ENCODE data around the gene PDCD1. TPM values are rescaled to one million over a fixed set of nuclear protein-coding genes. Genes with fewer than 3 reads are reported as not detected.

The PDCD1 gene
- total and polyA plus RNA-seq, 10 of the 15 experiments (the other 5 are each of a cell fraction or from before 2014, with no cell fraction given): 0.62 to 6.4 (median 2.9) TPM; not detected in 2

- ChIA-PET CTCF (no interaction called here), SMC1A (ENCODE audit: uncharacterized antibody, unreplicated experiment) (interaction anchor here (0.8 kb wide), 1 partner anchor 26 kb away, joined by 3 read pairs; no protein-coding TSS in a partner anchor), RAD21 (ENCODE audit: unreplicated experiment) (no interaction called here), POLR2A (no interaction called here)
- Histone ChIP-seq H4K20me1 (ENCODE audit: control insufficient read depth, insufficient read depth) (peaks cover 3% of the 10 kb centered on the region; the same call in 1 of the 2 replicates), H3K4me1 (ENCODE audit: control insufficient read depth, insufficient read depth, low read length) (no peaks in the 10 kb centered on the region), H3K79me2 (ENCODE audit: control insufficient read depth, insufficient read depth, low read length) (no peaks in the 10 kb centered on the region), H2AFZ (ENCODE audit: control insufficient read depth, low read depth, low read length) (no peak overlapping the region), H3K27ac (ENCODE audit: control insufficient read depth, insufficient read depth) (no peak overlapping the region), H3K4me3 (no peak overlapping the region), H3K36me3 (ENCODE audit: control insufficient read depth in 2 of 2, insufficient read depth in 2 of 2, low read length in 1 of 2) (no peaks in the 10 kb centered on the region), H3K27me3 (replicated peaks in 1 of 2; ENCODE audit: control insufficient read depth in 2 of 2, insufficient read depth in 2 of 2, low read length in 1 of 2) (no peaks in the 10 kb centered on the region), H3K4me2 (ENCODE audit: control insufficient read depth, insufficient read depth) (no peak overlapping the region), H3K9me3 (replicated peaks; ENCODE audit: control insufficient read depth, insufficient read depth, low read length) (no peaks in the 10 kb centered on the region; the same call in 1 of the 3 replicates), H3K9ac (ENCODE audit: control insufficient read depth, insufficient read depth, low read length) (no peak overlapping the region)
- intact Hi-C loops (cut with micrococcal nuclease; ENCODE audit: unreplicated experiment): no loop called here
- WGBS (ENCODE audit: insufficient coverage, insufficient replicate concordance, low lambda C conversion rate, missing lambda C conversion rate): 73% methylated on average over 23 of the region's 28 CpGs
- ATAC-seq (no peak), FAIRE-seq (no peak), DNase-seq (ENCODE audit: low read depth, low spot score) (no peak)
- TF ChIP-seq FOXM1 (IDR thresholded peaks at IDR 0.05; ENCODE audit: low read depth, low read length): no peak
- TF ChIP-seq NR2F1 (conservative IDR thresholded peaks at IDR 0.05): no peak
- TF ChIP-seq POU2F2 (IDR thresholded peaks at IDR 0.05; ENCODE audit: borderline replicate concordance, low read depth, low read length): no peak
- TF ChIP-seq FOXK2 (IDR thresholded peaks at IDR 0.05): no peak
- TF ChIP-seq ZBTB11 (CRISPR knock-in tag; IDR thresholded peaks at IDR 0.05): no peak
- TF ChIP-seq TARDBP (IDR thresholded peaks at IDR 0.05; ENCODE audit: borderline replicate concordance): no peak
- no peak for TF ChIP-seq STAT1 (conservative IDR thresholded peaks at IDR 0.05)
- no peak for TF ChIP-seq PBX3 (IDR thresholded peaks at IDR 0.05; ENCODE audit: insufficient replicate concordance, low read depth, low read length)
- no peak for TF ChIP-seq YBX1 (IDR thresholded peaks at IDR 0.05)
- no peak for TF ChIP-seq IRF3 (IDR thresholded peaks at IDR 0.05)
- TF ChIP-seq MYC (IDR thresholded peaks at IDR 0.05; ENCODE audit: insufficient read depth, insufficient read length, insufficient replicate concordance, low read length, severe bottlenecking): no peak
- TF ChIP-seq RCOR1 (conservative IDR thresholded peaks at IDR 0.05; ENCODE audit: low read depth, low read length): no peak
- TF ChIP-seq CEBPB (IDR thresholded peaks at IDR 0.05; ENCODE audit: borderline replicate concordance in 1 of 2, low read depth in 2 of 2, low read length in 2 of 2): no peak
- TF ChIP-seq MAX (IDR thresholded peaks at IDR 0.05; ENCODE audit: low read depth, low read length): no peak
- TF ChIP-seq JUND (IDR thresholded peaks at IDR 0.05; ENCODE audit: low read depth, low read length): no peak
- TF ChIP-seq POLR2A (IDR thresholded peaks at IDR 0.05; ENCODE audit: low read depth, low read length): no peak
- no peak for TF ChIP-seq TCF12 (IDR thresholded peaks at IDR 0.05; ENCODE audit: low read depth, low read length)
- no peak for TF ChIP-seq PAX8 (IDR thresholded peaks at IDR 0.05)
- in situ Hi-C loops (cut with MboI): loop anchor here (10.0 kb wide), 1 partner anchor 355 kb away; no protein-coding TSS in a partner anchor
- BruUV-seq (replicated peaks): no TSS peak
Measured at GRCh38 chr2:241870081-241870541, 11.4 kb upstream of the PDCD1 start.
